NCI-H1048 (cell line): ENCODE measurements around the gene CALML3.
"Not testable (repeated sequence)": the region's sequence is repeated elsewhere in the genome, so short reads cannot be mapped to it uniquely, and the experiment has no call there.

Experiments
- DNase-seq: peaks from one replicate; lab custom pipeline; 2025; lab: John Stamatoyannopoulos, UW

The CALML3 gene

GRCh38 chr10:5557040-5557721 lies 32.4 kb downstream of the CALML3 start:
- DNase-seq = no peak

DNA sequence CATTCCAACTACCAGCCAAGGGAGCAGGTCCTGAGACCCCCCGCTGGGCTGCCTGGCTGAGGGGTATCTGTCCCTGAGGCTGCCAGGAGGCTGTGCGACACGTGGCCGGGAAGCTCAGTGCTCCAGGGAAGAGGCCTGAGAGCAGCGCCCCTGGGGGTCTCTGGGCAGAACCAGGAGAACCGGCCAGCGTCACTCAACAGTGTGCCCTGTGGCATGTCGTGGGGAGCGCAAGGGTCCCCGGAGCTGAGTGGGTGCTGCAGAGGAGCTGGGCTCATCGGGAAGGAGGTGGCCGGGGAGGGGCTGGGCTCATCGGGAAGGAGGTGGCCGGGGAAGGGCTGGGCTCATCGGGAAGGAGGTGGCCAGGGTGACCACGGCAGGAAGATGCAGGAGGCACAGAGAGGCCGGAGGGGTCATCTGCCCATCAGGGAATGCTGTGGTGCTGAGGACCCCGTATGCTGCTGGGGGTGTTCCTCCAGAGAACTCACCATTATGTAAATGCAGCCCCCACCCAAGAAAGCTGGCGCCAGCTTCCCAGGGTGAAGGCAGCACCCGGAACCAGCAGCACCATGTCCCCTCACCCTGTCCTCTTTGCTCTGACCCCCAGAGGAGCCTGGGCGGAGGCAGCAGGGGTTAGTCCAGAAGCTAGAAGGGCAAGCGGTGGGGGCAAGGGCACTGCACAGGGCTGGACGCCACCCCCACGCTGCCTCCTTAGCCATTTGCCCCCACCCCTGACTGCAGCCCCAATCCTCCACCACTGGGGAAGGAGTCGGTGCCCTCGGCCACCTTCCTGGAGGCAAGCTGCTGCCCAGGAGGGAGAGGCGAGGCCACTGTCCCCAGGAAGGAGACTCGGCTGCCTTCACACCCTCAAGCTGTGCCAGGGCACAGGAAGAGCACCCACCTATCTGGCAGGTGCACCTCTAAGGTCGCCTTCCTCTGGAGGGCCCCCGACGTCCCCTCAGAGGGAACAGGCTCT lies 33.3 kb downstream of the CALML3 start:
- DNase-seq = no peak

DNA sequence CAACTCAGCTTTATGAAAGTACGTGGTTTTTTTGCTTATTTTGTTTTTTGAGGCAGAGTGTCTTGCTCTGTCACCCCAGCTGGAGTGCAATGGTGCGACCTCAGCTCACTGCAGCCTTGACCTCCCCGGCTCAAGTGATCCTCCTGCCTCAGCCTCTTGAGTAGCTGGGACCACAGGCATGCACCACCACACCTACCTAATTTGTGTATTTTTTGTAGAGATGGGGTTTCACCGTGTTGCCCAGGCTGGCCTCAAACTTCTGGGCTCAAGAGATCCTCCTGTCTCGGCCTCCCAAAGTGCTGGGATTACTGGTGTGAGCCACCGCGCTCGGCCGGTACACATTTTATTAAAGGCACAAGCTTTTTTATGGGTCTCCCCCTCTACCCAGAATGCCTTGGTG lies 34.3 kb downstream of the CALML3 start:
- not testable (repeated sequence) for DNase-seq

DNA sequence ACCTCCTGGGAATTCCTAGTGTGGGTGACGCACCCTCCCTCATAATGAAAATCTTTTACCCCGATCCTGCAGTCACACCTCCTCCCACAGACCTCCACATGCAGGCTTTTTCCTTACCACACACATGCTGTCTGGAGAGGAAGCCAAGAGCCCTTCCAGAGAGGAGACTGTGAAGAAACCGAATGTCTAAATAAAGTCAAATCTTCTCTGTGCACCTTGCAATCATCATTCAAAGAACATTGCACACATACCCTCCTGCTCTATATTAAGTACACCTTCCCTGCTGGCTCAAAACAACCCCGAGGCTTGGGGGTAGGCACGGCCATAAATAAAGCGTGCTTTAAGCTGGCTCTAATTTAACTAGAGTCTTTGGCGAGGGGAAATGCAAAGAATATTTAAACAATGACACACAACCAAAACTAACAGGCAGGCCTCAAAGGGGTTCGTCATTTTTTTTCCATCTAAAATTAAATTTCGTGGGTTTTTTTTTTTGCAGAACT lies 34.9 kb downstream of the CALML3 start:
- no peak for DNase-seq

GRCh38 chr10:5560142-5560816 lies 35.5 kb downstream of the CALML3 start:
- no peak for DNase-seq

DNA sequence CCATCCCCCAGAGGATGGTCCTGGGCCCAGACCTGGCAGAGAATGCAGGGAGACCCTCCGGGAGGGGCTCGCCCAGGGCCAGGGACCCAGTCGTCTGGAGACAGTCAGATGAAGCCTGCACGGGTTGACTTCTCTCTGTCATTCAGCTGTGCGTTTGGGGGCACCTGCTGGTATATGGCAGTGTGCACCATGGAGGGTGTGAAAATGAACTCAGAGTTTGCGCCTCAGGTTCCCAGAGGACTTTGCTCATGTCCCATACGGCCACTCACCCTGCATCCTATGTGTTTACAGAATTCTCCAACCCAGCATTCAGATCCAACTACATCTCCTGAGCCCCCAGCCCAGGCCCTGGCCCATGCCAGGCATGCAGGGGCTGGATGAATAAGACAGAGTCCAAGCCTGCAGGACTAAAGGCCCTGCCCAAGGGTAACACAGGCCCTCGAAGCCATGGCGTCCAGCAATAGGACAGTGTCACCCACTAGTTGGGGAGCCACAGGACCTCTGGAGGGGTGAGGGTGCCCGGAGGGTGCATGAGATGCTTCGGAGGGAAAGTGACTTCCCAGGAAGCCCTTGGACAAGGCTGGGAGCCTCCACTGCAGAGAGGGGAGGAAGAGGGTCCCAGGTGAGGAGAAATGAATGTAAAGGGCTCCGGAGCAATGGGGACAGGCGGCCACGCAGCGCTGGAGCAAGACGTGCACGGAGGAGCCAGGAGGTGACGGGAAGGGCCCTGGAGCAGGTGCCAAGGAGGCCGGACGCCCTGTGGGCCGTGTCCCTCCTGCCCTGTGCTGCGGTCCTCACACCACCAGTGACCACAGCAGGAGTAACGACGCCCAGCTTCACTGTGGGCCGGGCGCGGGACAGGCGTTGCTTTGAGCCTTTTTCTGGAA lies 36.3 kb downstream of the CALML3 start:
- no peak for DNase-seq

DNA sequence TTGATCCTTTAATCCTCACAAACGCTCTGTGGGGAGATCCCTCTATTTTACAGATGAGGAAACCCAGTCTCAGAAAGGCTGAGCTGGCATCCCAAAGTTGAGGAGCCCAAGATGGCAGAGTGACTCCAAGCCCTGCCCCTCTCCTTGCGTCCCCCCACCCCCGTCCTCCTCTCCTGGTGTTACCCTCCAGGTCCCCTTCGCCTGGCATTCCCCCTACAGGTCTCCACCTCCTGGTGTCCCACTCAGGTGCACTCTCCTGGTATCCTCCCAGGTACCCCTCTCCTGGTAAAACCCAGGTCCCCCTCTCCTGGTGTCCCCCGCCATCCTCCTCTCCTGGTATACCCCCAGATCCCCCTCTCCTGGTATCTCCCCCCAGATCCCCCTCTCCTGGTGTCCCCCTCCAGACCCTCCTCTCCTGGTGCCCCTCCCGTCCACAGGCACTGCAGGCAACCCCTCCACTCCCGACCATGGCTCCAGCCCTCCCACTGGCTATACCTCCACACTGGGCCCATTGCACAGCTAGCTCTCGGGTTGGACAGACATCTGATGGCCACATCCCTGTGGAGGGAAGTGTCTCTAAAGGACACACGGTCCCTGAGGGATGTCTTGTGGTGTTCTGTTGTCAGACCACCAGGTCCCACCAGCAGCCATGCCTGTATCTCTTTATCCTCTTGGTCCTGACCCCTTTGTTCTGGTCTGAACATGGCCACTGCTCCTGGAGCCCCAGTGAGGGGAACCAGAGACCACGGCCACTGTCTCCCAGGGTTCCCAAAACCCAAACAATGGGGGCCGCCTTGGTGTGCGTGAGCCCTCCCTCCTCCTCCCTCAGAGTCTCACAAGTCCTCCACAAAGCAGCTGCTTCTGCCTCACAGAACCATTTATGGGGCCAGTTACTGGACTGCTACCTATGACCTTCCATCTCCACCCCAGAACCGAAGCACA lies 37.2 kb downstream of the CALML3 start:
- no peak for DNase-seq

GRCh38 chr10:5563321-5563961 lies 38.7 kb downstream of the CALML3 start:
- DNase-seq = no peak

DNA sequence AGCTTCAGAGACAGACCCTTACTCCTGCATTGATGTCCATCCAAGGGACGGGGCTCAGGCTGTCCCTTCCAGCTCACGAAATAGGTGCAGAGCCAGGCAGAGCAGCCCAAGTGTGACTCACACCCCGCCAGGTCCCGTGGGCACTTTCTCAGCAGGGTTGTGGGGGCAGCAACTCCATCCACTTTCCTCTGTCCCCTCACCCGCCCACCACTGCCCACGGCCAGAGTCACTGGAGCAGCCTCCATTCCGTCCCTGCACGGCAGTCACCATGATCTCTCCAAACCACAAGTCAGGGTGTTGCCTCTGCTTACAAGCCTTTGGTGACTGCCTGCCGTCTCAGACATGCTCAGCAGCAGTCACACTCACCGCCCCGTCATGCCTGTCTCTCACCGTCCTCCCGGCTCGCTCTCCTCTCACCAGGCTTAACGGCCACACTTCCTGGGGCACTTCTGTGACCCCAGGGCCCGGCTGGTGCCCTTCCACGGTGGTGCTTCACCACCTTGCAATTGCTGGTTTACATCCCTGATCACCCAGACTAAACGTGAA lies 39.3 kb downstream of the CALML3 start:
- DNase-seq = no peak

GRCh38 chr10:5564537-5565204 lies 39.9 kb downstream of the CALML3 start:
- no peak for DNase-seq

DNA sequence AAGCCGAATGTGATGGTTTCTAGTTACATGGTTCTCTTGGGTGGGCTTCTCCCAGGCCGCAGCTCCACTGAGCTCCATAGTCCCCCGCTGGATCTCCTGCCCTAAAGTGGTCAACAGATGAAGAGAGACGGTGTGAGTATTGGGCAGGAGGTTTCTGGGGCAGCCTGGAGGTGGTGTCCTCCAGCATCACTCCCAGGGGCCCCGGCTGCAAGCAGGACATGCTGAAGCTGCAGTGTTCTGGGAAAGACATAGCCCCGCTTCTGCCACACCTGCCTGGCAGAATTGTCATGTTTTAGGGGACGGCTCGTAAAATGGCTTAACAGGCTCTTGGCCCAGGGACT lies 40.4 kb downstream of the CALML3 start:
- no peak for DNase-seq

DNA sequence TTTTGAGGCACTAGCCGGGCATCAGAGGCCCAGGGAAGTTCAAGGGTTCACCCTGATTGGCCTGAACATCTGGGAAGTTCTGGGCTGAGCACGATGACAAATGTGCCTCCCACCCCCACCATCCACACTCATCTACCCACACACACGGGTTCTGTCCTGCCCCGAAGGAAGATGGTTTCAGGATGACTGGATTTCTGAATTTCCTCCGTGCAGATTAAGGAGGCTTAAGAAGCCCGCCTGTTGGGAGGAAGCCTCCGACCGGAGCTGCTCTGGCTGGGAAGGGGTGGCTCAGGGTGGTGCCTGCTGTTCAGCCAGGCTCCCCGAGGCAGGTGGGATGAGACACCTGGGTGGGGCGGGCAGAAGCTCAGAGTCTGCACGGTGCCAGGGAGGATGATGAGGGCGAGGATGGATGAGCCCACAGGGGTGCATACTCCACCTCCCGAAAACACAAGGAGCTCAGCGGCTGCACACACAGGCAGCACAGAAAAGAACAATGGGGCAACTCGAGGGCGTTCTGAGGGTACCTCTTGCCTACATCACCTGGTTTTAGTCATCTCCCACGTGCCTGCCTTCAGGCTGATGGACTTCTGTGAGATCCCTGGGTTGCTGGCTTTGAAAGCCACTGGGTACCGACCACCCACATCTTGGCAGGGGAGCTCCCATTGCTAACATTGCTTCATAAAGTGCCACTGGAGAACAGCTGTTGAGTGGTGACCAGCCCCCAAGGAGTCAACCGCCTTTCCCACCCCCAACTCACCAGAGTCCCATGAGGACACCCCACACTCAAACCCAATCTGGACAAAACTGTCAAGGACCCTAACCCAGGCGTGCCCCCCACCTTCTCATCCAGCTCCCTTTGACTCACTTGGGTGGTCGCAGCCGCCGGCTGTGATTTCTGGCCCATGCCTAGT lies 41.2 kb downstream of the CALML3 start:
- no peak for DNase-seq

DNA sequence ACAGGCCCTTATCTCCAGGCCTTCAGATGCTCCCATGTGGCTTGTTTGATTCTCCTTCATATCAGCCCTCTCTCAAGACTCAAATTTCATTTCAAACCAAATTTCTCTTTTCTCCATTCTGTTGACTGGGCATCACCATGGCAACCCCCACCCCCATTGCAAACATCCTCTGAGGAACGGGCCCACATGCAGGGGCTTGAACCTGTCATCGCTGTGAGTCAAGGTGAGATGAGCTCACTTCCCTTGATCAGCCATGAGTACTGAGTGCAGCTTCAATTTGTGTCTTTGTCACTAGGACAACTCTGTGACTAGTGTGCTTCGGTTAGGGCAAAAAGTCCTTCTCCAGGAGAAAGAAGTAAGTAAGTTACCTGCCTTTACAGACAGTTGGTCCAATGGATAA lies 41.9 kb downstream of the CALML3 start:
- DNase-seq = no peak

- DNase-seq = no peak
Measured at GRCh38 chr10:5567477-5567876, 42.7 kb downstream of the CALML3 start.

DNA sequence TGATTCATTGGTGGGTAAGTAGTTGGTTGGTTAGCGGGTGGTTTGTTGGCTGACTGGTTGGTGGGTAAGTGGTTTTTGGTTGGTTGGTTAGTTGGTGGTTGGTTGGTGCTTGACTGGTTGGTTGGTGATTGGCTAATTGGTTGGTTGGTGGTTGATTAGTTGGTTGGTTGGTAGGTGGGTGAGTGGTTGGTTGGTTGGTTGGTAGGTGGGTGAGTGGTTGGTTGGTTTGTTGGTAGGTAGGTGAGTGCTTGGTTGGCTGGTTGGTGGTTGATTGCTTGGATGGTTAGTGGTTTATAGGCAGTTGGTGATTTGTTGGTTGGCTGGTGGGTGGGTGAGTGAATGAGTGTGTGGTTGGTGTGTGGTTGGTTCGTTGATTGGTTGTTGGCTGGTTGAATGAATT lies 44.2 kb downstream of the CALML3 start:
- no peak for DNase-seq

DNA sequence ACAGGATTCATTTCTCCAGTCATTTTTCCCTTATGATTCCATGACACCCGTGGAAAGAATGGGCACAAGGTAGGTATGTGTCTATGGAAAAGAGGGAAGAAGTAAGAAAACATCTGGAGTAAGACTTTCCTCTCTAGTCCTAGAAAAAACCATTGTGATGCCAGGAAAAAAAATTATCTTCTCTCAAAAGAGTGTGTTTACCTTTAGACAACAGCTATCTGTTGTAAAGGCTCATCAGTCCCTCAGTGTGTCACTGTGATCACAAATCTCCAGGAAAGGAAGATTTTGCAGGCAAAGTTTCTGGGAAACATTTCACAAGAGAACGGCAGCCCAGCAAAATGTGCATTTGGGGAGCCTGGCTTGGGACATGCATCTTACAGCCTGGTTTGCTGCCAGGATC lies 44.8 kb downstream of the CALML3 start:
- DNase-seq = no peak

- DNase-seq = no peak
Measured at GRCh38 chr10:5570007-5570655, 45.4 kb downstream of the CALML3 start.
